ENCODE results near the gene B3GNT9. TPM values are rescaled to one million over a fixed set of nuclear protein-coding genes. Genes with fewer than 3 reads are reported as not detected.

Gene B3GNT9
- total and polyA plus RNA-seq, 11 donors, result 6.4 to 17.5 (median 11.9) TPM

GRCh38 chr16:67169011-67169451, 18.2 kb upstream of the B3GNT9 start:
- H3K9me3 ChIP-seq, result no peaks in the 10 kb centered on the region
- no peaks in the 10 kb centered on the region for H3K36me3 ChIP-seq
- intact Hi-C loops (cut with DNase I), result no loop called here
- TF ChIP-seq CTCF (IDR thresholded peaks at IDR 0.05), result no peak
- TF ChIP-seq POLR2A (IDR thresholded peaks at IDR 0.05), result no peak
- no peak overlapping the region for H3K4me3 ChIP-seq
- peaks cover 0 to 38% (median 3%) of the 10 kb centered on the region in 9 donors for H3K27me3 ChIP-seq
- DNase-seq (no peak), ATAC-seq (no peak)
- peak overlapping the region in 9 of 12 donors; percentile 89 to 98 (median 95) for H3K27ac ChIP-seq
- H3K4me1 ChIP-seq, result peaks cover 0 to 60% (median 50%) of the 10 kb centered on the region in 12 donors
- 56 to 69% (median 62%) methylated on average over 7 to 9 of the region's 9 CpGs for WGBS, 4 donors

- DNase-seq, result no peak
- no peak overlapping the region for H3K27ac ChIP-seq
- peaks cover 0 to 65% (median 54%) of the 10 kb centered on the region in 12 donors for H3K4me1 ChIP-seq
Measured at GRCh38 chr16:67167588-67167987, 16.8 kb upstream of the B3GNT9 start.

GRCh38 chr16:67166598-67167168, 15.9 kb upstream of the B3GNT9 start:
- intact Hi-C loops (cut with DNase I), result no loop called here
- ATAC-seq (no peak), DNase-seq (no peak)
- 78 to 85% (median 84%) methylated on average over 5 of the region's 5 CpGs for WGBS, 4 donors
- no peaks in the 10 kb centered on the region for H3K9me3 ChIP-seq
- no peak overlapping the region for H3K4me3 ChIP-seq
- H3K27me3 ChIP-seq, result peaks cover 0 to 61% (median 7%) of the 10 kb centered on the region in 9 donors
- TF ChIP-seq POLR2A (IDR thresholded peaks at IDR 0.05), result no peak
- no peak for TF ChIP-seq CTCF (IDR thresholded peaks at IDR 0.05)
- no peak overlapping the region for H3K27ac ChIP-seq
- peaks cover 0 to 71% (median 59%) of the 10 kb centered on the region in 12 donors for H3K4me1 ChIP-seq
- no peaks in the 10 kb centered on the region for H3K36me3 ChIP-seq

More at GRCh38 chr16:67167588-67167987, 16.8 kb upstream of the B3GNT9 start:
- ATAC-seq, result no peak
- Histone ChIP-seq H3K9me3 (no peaks in the 10 kb centered on the region), H3K4me3 (no peak overlapping the region), H3K36me3 (no peaks in the 10 kb centered on the region), H3K27me3 (peaks cover 0 to 52% (median 7%) of the 10 kb centered on the region in 9 donors)
- intact Hi-C loops (cut with DNase I), result no loop called here
- TF ChIP-seq POLR2A (IDR thresholded peaks at IDR 0.05) (no peak), CTCF (IDR thresholded peaks at IDR 0.05) (no peak)
- 87 to 93% (median 90%) methylated on average over 4 to 7 of the region's 7 CpGs for WGBS, 4 donors

GRCh38 chr16:67166110-67166547, 15.3 kb upstream of the B3GNT9 start:
- Histone ChIP-seq H3K4me1 (peaks cover 0 to 71% (median 58%) of the 10 kb centered on the region in 12 donors), H3K27ac (no peak overlapping the region), H3K27me3 (peaks cover 0 to 64% (median 7%) of the 10 kb centered on the region in 9 donors), H3K4me3 (no peak overlapping the region), H3K9me3 (no peaks in the 10 kb centered on the region), H3K36me3 (no peaks in the 10 kb centered on the region)
- WGBS, 4 donors, result 46 to 61% (median 53%) methylated on average over 12 to 18 of the region's 18 CpGs
- DNase-seq, result no peak
- no peak for TF ChIP-seq CTCF (IDR thresholded peaks at IDR 0.05)
- TF ChIP-seq POLR2A (IDR thresholded peaks at IDR 0.05), result no peak
- intact Hi-C loops (cut with DNase I), result no loop called here
- no peak for ATAC-seq

Data from heart left ventricle (tissue), 16 donors.